Adipocyte (in vitro differentiated cells): ENCODE measurements around the gene PDE6H.

ENCODE experiments used
- DNase-seq: peaks from one replicate; pipeline ENCODE4 v3.0.0-alpha.2; 2015; ENCODE audit warnings: low read depth
- H3K27me3 ChIP-seq: replicated peaks from 2 replicates; pipeline ENCODE4 v1.7.0; 2013; ENCODE audit warnings: mild to moderate bottlenecking, low read length, moderate library complexity; ENCODE audit not compliant: control insufficient read depth, insufficient read depth
- H3K36me3 ChIP-seq: 2 replicates; pipeline ENCODE4 v1.7.0; 2013; ENCODE audit warnings: low read length, mild to moderate bottlenecking, moderate library complexity; ENCODE audit not compliant: control insufficient read depth, insufficient read depth, severe bottlenecking
- H3K4me1 ChIP-seq: 2 replicates; pipeline ENCODE4 v1.7.0; 2013; ENCODE audit warnings: mild to moderate bottlenecking, low read length, moderate library complexity; ENCODE audit not compliant: control insufficient read depth, insufficient read depth
- H3K4me3 ChIP-seq: 2 replicates; pipeline ENCODE4 v1.7.0; 2013; ENCODE audit warnings: mild to moderate bottlenecking, low read length, moderate library complexity
- H3K9ac ChIP-seq: 2 replicates; pipeline ENCODE4 v1.7.0; 2013; ENCODE audit warnings: mild to moderate bottlenecking, low read length, moderate library complexity
- H3K9me3 ChIP-seq: 2 replicates; pipeline ENCODE4 v1.7.0; 2013; ENCODE audit warnings: mild to moderate bottlenecking, low read length, moderate library complexity; ENCODE audit not compliant: control insufficient read depth

Gene PDE6H

DNA sequence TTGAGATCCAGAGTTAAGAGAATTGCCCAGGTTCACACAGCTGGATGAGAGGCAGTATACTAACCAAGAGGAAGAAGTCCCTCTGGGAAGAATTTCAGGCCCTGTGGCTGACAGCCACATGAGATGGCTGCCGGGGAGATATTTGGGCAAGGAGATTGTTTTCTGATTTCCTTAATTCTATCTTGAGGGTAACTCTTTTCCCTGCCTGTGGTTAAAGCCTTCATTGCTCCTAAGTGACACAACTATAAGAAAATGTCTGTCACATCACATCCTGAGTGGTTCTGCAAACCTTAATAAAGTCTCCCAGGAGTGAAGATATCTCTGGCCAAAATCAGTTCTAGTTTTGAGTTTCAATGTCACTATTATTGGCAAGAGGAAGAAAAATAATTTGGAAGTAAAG is 21.0 kb upstream of the PDE6H start:
- H3K27me3 ChIP-seq = no peaks in the 10 kb centered on the region
- no peak overlapping the region for H3K4me3 ChIP-seq
- H3K4me1 ChIP-seq = peaks cover 22% of the 10 kb centered on the region
- DNase-seq = no peak
- H3K9me3 ChIP-seq = no peaks in the 10 kb centered on the region
- H3K36me3 ChIP-seq = no peaks in the 10 kb centered on the region
- H3K9ac ChIP-seq = no peak overlapping the region

- peak; percentile 78 for DNase-seq
- Histone ChIP-seq H3K9me3 (no peaks in the 10 kb centered on the region), H3K36me3 (no peaks in the 10 kb centered on the region), H3K4me1 (peaks cover 24% of the 10 kb centered on the region), H3K4me3 (no peak overlapping the region), H3K9ac (no peak overlapping the region), H3K27me3 (no peaks in the 10 kb centered on the region)
These were observed 20.4 kb upstream of the PDE6H start for GRCh38 chr12:14952299-14952921.

- Histone ChIP-seq H3K4me1 (peaks cover 19% of the 10 kb centered on the region), H3K4me3 (no peak overlapping the region), H3K36me3 (no peaks in the 10 kb centered on the region), H3K9ac (no peak overlapping the region), H3K9me3 (no peaks in the 10 kb centered on the region), H3K27me3 (no peaks in the 10 kb centered on the region)
- no peak for DNase-seq
These were observed 19.1 kb upstream of the PDE6H start for GRCh38 chr12:14953752-14954151.

DNA sequence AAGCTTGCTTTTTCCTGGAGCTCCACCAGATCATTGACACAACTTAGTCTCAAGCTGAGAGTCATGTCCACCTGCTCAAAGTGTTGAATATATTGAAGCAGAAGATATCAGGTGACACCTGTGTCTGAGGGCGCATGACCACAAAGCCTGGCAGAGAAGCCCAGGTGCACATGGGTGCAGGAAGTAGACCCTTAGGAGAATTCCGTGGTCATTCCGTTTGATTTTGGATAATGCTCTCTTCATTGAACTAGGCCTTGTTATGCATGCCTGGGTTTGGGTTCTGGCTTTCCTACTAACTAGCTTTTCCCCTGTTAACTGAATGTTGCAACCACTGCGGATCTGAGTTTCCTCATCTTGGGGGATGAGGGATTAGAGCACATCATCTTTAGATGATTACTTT is 18.6 kb upstream of the PDE6H start:
- H3K4me3 ChIP-seq = no peak overlapping the region
- no peak overlapping the region for H3K9ac ChIP-seq
- no peaks in the 10 kb centered on the region for H3K9me3 ChIP-seq
- peaks cover 15% of the 10 kb centered on the region for H3K4me1 ChIP-seq
- no peaks in the 10 kb centered on the region for H3K27me3 ChIP-seq
- no peak for DNase-seq
- H3K36me3 ChIP-seq = no peaks in the 10 kb centered on the region

- Histone ChIP-seq H3K9ac (no peak overlapping the region), H3K4me3 (no peak overlapping the region), H3K9me3 (no peaks in the 10 kb centered on the region), H3K36me3 (no peaks in the 10 kb centered on the region), H3K27me3 (no peaks in the 10 kb centered on the region), H3K4me1 (peaks cover 19% of the 10 kb centered on the region)
- no peak for DNase-seq
These were observed 16.6 kb upstream of the PDE6H start for GRCh38 chr12:14956024-14956891.

DNA sequence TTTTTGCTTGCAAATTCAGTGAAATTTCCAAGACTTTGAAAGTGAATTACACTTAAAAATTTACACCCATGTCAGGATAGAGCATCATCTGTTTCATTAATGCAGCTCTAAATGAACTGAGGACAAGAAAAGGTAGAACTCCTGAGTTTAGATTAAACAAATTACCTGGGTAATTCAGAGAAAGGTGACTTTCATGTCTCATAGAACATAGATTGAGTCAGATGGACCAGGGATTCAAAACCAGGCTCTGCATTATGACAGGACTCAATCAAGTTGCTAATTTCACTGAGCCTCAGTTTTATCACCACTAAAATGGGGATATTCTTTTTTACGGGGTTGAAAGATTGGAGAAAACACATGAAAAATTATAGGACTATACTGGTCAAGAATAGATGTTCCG is 15.9 kb upstream of the PDE6H start:
- Histone ChIP-seq H3K9me3 (no peaks in the 10 kb centered on the region), H3K36me3 (no peaks in the 10 kb centered on the region), H3K4me3 (no peak overlapping the region), H3K4me1 (peaks cover 14% of the 10 kb centered on the region), H3K9ac (no peak overlapping the region), H3K27me3 (no peaks in the 10 kb centered on the region)
- DNase-seq = no peak

GRCh38 chr12:14957551-14958168 is 15.2 kb upstream of the PDE6H start:
- Histone ChIP-seq H3K4me3 (no peak overlapping the region), H3K9ac (no peak overlapping the region), H3K27me3 (no peaks in the 10 kb centered on the region), H3K4me1 (peaks cover 10% of the 10 kb centered on the region), H3K9me3 (no peaks in the 10 kb centered on the region), H3K36me3 (no peaks in the 10 kb centered on the region)
- DNase-seq = no peak

GRCh38 chr12:14958361-14959125 is 14.3 kb upstream of the PDE6H start:
- Histone ChIP-seq H3K27me3 (no peaks in the 10 kb centered on the region), H3K4me3 (no peak overlapping the region), H3K36me3 (no peaks in the 10 kb centered on the region), H3K9me3 (no peaks in the 10 kb centered on the region), H3K9ac (no peak overlapping the region), H3K4me1 (peaks cover 10% of the 10 kb centered on the region)
- no peak for DNase-seq

DNA sequence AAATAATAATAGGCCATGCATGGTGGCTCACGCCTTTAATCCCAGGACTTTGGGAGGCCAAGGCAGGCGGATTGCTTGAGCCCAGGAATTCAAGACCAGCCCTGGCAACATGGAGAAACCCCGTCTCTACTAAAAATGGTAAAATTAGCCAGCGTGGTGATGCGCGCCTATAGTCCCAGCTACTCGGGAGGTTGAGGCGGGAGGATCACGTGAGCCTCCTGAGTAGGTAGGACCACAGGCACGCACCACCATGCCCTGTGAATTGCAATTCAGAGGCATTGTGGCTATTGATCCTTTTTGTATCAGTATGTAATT is 13.8 kb upstream of the PDE6H start:
- H3K27me3 ChIP-seq = no peaks in the 10 kb centered on the region
- H3K4me1 ChIP-seq = peaks cover 10% of the 10 kb centered on the region
- no peaks in the 10 kb centered on the region for H3K9me3 ChIP-seq
- no peak for DNase-seq
- H3K9ac ChIP-seq = no peak overlapping the region
- H3K4me3 ChIP-seq = no peak overlapping the region
- H3K36me3 ChIP-seq = no peaks in the 10 kb centered on the region

GRCh38 chr12:14959463-14959862 is 13.4 kb upstream of the PDE6H start:
- Histone ChIP-seq H3K9me3 (no peaks in the 10 kb centered on the region), H3K36me3 (no peaks in the 10 kb centered on the region), H3K4me1 (peaks cover 10% of the 10 kb centered on the region), H3K4me3 (no peak overlapping the region), H3K9ac (no peak overlapping the region), H3K27me3 (no peaks in the 10 kb centered on the region)
- no peak for DNase-seq

DNA sequence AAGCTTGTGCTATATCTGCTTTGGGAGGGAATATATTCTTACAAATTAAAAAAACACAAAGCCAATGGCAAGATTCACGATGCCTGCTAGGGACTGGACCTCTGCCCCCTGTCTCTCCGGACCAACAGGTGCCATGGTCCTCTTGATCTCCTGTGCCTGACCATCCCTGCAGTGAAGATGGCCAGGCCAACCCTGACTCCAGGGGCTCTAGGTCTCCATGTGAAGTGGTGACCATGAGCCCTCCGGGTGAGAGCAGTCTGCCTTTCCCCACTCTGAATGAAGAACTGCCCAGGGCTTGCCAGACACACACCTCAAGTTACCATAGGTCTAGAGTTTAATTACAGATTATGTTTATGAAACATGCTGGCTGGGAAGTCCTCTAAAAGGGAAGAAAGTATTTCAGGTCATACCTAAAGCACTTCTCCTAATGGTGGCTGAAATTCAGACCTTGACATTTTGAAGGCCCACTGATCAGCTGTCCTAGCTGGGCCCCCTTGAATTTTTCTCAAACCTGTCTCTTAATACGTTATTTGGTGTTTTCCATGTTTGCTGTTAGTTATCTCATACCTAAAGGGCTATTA is 12.8 kb upstream of the PDE6H start:
- DNase-seq = no peak
- H3K9ac ChIP-seq = no peak overlapping the region

More for the DNA sequence above, 12.8 kb upstream of the PDE6H start:
- H3K36me3 ChIP-seq = no peaks in the 10 kb centered on the region
- H3K4me3 ChIP-seq = no peak overlapping the region
- H3K27me3 ChIP-seq = no peaks in the 10 kb centered on the region
- no peaks in the 10 kb centered on the region for H3K9me3 ChIP-seq
- H3K4me1 ChIP-seq = peaks cover 10% of the 10 kb centered on the region
